PC-3 (cell line): ENCODE results near the gene BIRC6. TPM values are rescaled to one million over a fixed set of nuclear protein-coding genes. Genes with fewer than 3 reads are reported as not detected.

Experiments used
- ATAC-seq: fragments of 200-7000 bp; cut with Tn5 transposase; 2 replicates; pipeline ENCODE4 v1.9.1; 2020; ENCODE audit warnings: mild to moderate bottlenecking, moderate library complexity
- BruUV-seq: library from RNA; stranded (reverse); fragments of 400-500 nt; replicated peaks from 2 replicates; lab custom pipeline; 2021; lab: Mats Ljungman, UMichigan
- CTCF ChIA-PET: fragments of 300-600 bp; sonication (Branson Sonifier 250); formaldehyde crosslinking; loops from one replicate; lab custom pipeline; 2022; ENCODE audit warnings: antibody characterized with exemption; lab: Charles Lee
- POLR2A ChIA-PET: fragments of 300-600 bp; sonication (Branson Sonifier 250); formaldehyde crosslinking; loops from one replicate; lab custom pipeline; 2022; ENCODE audit warnings: antibody characterized with exemption; ENCODE audit not compliant: unreplicated experiment; lab: Charles Lee
- DNase-seq: peaks from one replicate; pipeline ENCODE4 v3.0.0-alpha.2; 2015
- H2AFZ ChIP-seq: fragments of 300-600 bp; sonication (generic); 2 replicates; pipeline ENCODE4 v1.6.0; 2016; ENCODE audit warnings: antibody characterized with exemption, low read length
- H3F3A ChIP-seq: fragments of 300-600 bp; sonication (generic); one replicate; pipeline ENCODE4 v1.6.0; 2017; ENCODE audit warnings: antibody characterized with exemption, low read length, control low read depth, mild to moderate bottlenecking; ENCODE audit not compliant: unreplicated experiment
- H3K27ac ChIP-seq: fragments of 300-600 bp; sonication (generic); 2 replicates; pipeline ENCODE4 v1.5.1; 2016; ENCODE audit warnings: mild to moderate bottlenecking, low read length
- H3K27me3 ChIP-seq: fragments of 300-600 bp; sonication (generic); 2 replicates; pipeline ENCODE4 v1.6.1; 2016; ENCODE audit warnings: low read length, mixed read lengths
- H3K36me3 ChIP-seq: fragments of 300-600 bp; sonication (generic); 2 replicates; pipeline ENCODE4 v1.6.1; 2016; ENCODE audit warnings: low read depth, mixed run types, low read length, mixed read lengths
- H3K4me1 ChIP-seq: fragments of 300-600 bp; sonication (generic); 2 replicates; pipeline ENCODE4 v1.5.1; 2016; ENCODE audit warnings: low read length; ENCODE audit not compliant: insufficient read depth
- H3K4me2 ChIP-seq: fragments of 300-600 bp; sonication (generic); 2 replicates; pipeline ENCODE4 v1.6.0; 2016; ENCODE audit warnings: low read length
- H3K4me3 ChIP-seq: fragments of 300-600 bp; sonication (generic); 2 replicates; pipeline ENCODE4 v1.5.1; 2016; ENCODE audit warnings: mild to moderate bottlenecking, low read length, mixed read lengths
- H3K79me2 ChIP-seq: fragments of 300-600 bp; sonication (generic); 2 replicates; pipeline ENCODE4 v1.6.1; 2017; ENCODE audit warnings: low read length, mixed read lengths
- H3K9ac ChIP-seq: fragments of 300-600 bp; sonication (generic); 2 replicates; pipeline ENCODE4 v1.6.0; 2016; ENCODE audit warnings: mild to moderate bottlenecking, low read length
- H3K9me2 ChIP-seq: fragments of 300-600 bp; sonication (generic); replicated peaks from 2 replicates; pipeline ENCODE4 v1.6.1; 2016; ENCODE audit warnings: mixed run types, low read length, mixed read lengths
- H3K9me3 ChIP-seq: fragments of 300-600 bp; sonication (generic); 2 replicates; pipeline ENCODE4 v1.6.1; 2016; ENCODE audit warnings: low read length, mixed read lengths
- H4K20me1 ChIP-seq: fragments of 300-600 bp; sonication (generic); 2 replicates; pipeline ENCODE4 v1.6.1; 2016; ENCODE audit warnings: low read length, mixed read lengths
- EZH2 ChIP-seq: fragments of 300-600 bp; sonication (generic); IDR thresholded peaks from one replicate; pipeline ENCODE4 v1.6.1; 2017; ENCODE audit warnings: antibody characterized with exemption, mild to moderate bottlenecking, low read length; ENCODE audit not compliant: unreplicated experiment
- EZH2phosphoT487 ChIP-seq: fragments of 300-600 bp; sonication (generic); IDR thresholded peaks from 2 replicates; pipeline ENCODE4 v1.6.1; 2018; ENCODE audit warnings: mild to moderate bottlenecking, antibody characterized with exemption, low read length, borderline replicate concordance
- intact Hi-C: fragments of 100-400 bp; cut with micrococcal nuclease; formaldehyde crosslinking; loops from 2 replicates; pipeline ENCODE4 v1.9.0; 2023
- total RNA-seq: library from RNA; depleted of rRNA; stranded (reverse); fragments of >200 nt; gene quantifications from 2 replicates; pipeline ENCODE4 v1.2.3, GENCODE V29; 2014
- TF ChIP-seq, protein P1 (sequence below): fragments of 300-600 bp; sonication (generic); conservative IDR thresholded peaks from 2 replicates; pipeline ENCODE4 v1.5.1; 2017; ENCODE audit warnings: antibody characterized with exemption, low read depth, mild to moderate bottlenecking, low read length

Gene BIRC6
- total RNA-seq, 1 experiment from 2014 or later: 74.7 TPM

DNA sequence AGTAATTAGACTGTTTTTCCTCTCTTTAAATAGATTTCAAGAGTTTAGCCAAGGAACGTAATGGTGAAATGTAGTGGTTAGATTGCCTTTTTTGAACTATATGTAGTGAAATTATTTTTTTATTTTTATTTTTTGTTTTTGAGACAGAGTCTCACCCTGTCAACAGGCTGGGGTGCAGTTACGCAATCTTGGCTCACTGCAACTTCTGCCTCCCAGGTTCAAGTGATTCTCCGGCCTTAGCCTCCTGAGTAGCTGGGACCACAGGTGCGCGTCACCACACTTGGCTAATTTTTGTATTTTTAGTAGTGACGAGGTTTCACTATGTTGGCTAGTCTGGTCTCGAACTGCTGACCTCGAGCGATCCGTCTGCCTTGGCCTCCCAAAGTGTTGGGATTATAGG lies 60.8 kb downstream of the BIRC6 start:
- H3K4me3 ChIP-seq: no peak overlapping the region
- intact Hi-C loops: no loop called here
- H3K4me2 ChIP-seq: no peak overlapping the region
- H4K20me1 ChIP-seq: no peaks in the 10 kb centered on the region
- peaks cover 67% of the 10 kb centered on the region for H3K79me2 ChIP-seq
- H3K9me2 ChIP-seq: no peaks in the 10 kb centered on the region
- H3F3A ChIP-seq: no peaks in the 10 kb centered on the region
- no peaks in the 10 kb centered on the region for H3K27me3 ChIP-seq
- BruUV-seq: no TSS peak
- POLR2A ChIA-PET: no interaction called here
- H2AFZ ChIP-seq: no peak overlapping the region
- no peak for DNase-seq
- no peak overlapping the region for H3K9ac ChIP-seq
- H3K4me1 ChIP-seq: peaks cover 4% of the 10 kb centered on the region; the same call in 1 of the 2 replicates
- no peak overlapping the region for H3K27ac ChIP-seq
- no peaks in the 10 kb centered on the region for H3K9me3 ChIP-seq
- TF ChIP-seq EZH2 (no peak), EZH2phosphoT487 (no peak)
- TF ChIP-seq, protein P1, sequence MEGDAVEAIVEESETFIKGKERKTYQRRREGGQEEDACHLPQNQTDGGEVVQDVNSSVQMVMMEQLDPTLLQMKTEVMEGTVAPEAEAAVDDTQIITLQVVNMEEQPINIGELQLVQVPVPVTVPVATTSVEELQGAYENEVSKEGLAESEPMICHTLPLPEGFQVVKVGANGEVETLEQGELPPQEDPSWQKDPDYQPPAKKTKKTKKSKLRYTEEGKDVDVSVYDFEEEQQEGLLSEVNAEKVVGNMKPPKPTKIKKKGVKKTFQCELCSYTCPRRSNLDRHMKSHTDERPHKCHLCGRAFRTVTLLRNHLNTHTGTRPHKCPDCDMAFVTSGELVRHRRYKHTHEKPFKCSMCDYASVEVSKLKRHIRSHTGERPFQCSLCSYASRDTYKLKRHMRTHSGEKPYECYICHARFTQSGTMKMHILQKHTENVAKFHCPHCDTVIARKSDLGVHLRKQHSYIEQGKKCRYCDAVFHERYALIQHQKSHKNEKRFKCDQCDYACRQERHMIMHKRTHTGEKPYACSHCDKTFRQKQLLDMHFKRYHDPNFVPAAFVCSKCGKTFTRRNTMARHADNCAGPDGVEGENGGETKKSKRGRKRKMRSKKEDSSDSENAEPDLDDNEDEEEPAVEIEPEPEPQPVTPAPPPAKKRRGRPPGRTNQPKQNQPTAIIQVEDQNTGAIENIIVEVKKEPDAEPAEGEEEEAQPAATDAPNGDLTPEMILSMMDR: no peak
- CTCF ChIA-PET: no interaction called here
- peaks cover 37% of the 10 kb centered on the region for H3K36me3 ChIP-seq
- ATAC-seq: no peak

DNA sequence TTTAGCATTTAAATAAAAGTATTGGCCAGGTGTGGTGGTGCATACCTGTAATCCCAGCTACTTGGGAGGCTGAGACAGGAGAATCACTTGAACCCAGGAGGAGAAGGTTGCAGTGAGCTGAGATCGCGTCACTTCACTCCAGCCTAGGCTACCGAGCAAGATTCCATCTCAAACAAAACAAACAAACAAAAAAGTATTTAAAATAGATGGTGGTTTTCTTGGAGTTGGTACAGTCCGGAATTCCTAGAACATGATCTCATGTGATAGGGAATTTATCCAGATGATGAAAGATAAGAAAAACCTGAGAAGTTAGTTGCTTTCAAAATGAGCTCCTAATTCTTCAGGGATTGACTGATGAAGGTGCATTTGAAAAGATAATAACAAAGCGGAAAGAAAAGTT lies 62.0 kb downstream of the BIRC6 start:
- intact Hi-C loops: no loop called here
- Histone ChIP-seq H3K27ac (no peak overlapping the region), H3K36me3 (peaks cover 37% of the 10 kb centered on the region), H3K4me2 (no peak overlapping the region), H3K4me1 (peaks cover 4% of the 10 kb centered on the region; the same call in 1 of the 2 replicates), H3K9ac (no peak overlapping the region), H3K4me3 (no peak overlapping the region), H3K27me3 (no peaks in the 10 kb centered on the region), H3K9me2 (no peaks in the 10 kb centered on the region), H2AFZ (no peak overlapping the region), H4K20me1 (no peaks in the 10 kb centered on the region), H3F3A (no peaks in the 10 kb centered on the region), H3K79me2 (peaks cover 79% of the 10 kb centered on the region), H3K9me3 (no peaks in the 10 kb centered on the region)
- ATAC-seq: no peak
- POLR2A ChIA-PET: no interaction called here
- TF ChIP-seq EZH2 (no peak), EZH2phosphoT487 (no peak)
- no TSS peak for BruUV-seq
- peak; percentile 49 for DNase-seq
- CTCF ChIA-PET: interaction anchor here (0.7 kb wide), 1 partner anchor 24 kb away, joined by 3 read pairs; no protein-coding TSS in a partner anchor

DNA sequence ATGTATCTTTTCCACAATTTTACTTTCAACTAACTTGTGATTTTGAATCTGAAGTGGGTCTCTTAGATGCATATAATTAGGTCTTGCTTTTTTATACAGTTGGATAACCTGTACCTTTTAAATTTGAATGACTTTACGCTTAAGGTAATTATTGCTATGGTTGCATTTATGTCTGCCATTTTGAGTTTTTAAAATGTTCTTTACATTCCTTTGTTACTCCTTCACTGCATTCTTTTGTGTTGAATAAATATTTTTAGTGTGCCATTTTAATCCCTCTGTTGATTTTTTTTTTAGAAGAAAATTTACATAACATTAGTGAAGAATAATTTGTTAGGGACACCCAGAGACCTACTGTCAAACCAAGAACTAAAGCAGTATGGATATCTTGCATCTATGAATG lies 65.3 kb downstream of the BIRC6 start:
- H3F3A ChIP-seq: no peaks in the 10 kb centered on the region
- peaks cover 17% of the 10 kb centered on the region for H3K36me3 ChIP-seq
- no peak overlapping the region for H3K9ac ChIP-seq
- H2AFZ ChIP-seq: no peak overlapping the region
- POLR2A ChIA-PET: no interaction called here
- no peaks in the 10 kb centered on the region for H3K9me2 ChIP-seq
- no peak overlapping the region for H3K4me3 ChIP-seq
- peaks cover 98% of the 10 kb centered on the region for H3K79me2 ChIP-seq
- H3K4me1 ChIP-seq: peaks cover 4% of the 10 kb centered on the region; the same call in 1 of the 2 replicates
- H4K20me1 ChIP-seq: peaks cover 8% of the 10 kb centered on the region; the same call in 1 of the 2 replicates
- no peak overlapping the region for H3K4me2 ChIP-seq
- ATAC-seq (no peak), DNase-seq (no peak)
- TF ChIP-seq, protein P1: no peak
- no peak overlapping the region for H3K27ac ChIP-seq
- H3K27me3 ChIP-seq: no peaks in the 10 kb centered on the region
- intact Hi-C loops: no loop called here
- no peaks in the 10 kb centered on the region for H3K9me3 ChIP-seq
- CTCF ChIA-PET: no interaction called here
- BruUV-seq: no TSS peak
